Lower leg skin (tissue), 3 donors: ENCODE results near the gene ABCD4.

Experiments used
- POLR2A ChIP-seq, 2 donors: fragments of 450-650 bp; IDR thresholded peaks; one replicate each; pipeline ENCODE4 v1.6.1; 2016 to 2017; ENCODE audit warnings: antibody characterized with exemption in 2 of 2, mild to moderate bottlenecking in 1 of 2, moderate library complexity in 1 of 2
- TF ChIP-seq, protein P1 (sequence below), 3 donors: fragments of 450-650 bp; IDR thresholded peaks; one replicate each; pipeline ENCODE4 v1.5.1; 2016; ENCODE audit warnings: antibody characterized with exemption in 3 of 3, mild to moderate bottlenecking in 3 of 3, moderate library complexity in 2 of 3

GRCh38 chr14:74242021-74242779 lies 60.5 kb downstream of the ABCD4 start:
- TF ChIP-seq, protein P1, sequence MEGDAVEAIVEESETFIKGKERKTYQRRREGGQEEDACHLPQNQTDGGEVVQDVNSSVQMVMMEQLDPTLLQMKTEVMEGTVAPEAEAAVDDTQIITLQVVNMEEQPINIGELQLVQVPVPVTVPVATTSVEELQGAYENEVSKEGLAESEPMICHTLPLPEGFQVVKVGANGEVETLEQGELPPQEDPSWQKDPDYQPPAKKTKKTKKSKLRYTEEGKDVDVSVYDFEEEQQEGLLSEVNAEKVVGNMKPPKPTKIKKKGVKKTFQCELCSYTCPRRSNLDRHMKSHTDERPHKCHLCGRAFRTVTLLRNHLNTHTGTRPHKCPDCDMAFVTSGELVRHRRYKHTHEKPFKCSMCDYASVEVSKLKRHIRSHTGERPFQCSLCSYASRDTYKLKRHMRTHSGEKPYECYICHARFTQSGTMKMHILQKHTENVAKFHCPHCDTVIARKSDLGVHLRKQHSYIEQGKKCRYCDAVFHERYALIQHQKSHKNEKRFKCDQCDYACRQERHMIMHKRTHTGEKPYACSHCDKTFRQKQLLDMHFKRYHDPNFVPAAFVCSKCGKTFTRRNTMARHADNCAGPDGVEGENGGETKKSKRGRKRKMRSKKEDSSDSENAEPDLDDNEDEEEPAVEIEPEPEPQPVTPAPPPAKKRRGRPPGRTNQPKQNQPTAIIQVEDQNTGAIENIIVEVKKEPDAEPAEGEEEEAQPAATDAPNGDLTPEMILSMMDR (IDR thresholded peaks at IDR 0.05) = no peak
- no peak for TF ChIP-seq POLR2A (IDR thresholded peaks at IDR 0.05)
